GM06990 (cell line): ENCODE measurements around the gene PAWR.
"Not testable (repeated sequence)": the region's sequence is repeated elsewhere in the genome, so short reads cannot be mapped to it uniquely, and the experiment has no call there.

Experiments
- DNase-seq: peaks from one replicate; pipeline ENCODE4 v3.0.0-alpha.2; 2011; ENCODE audit not compliant: insufficient read length; ENCODE audit errors: extremely low read depth
- H3K27me3 ChIP-seq: replicated peaks from 2 replicates; pipeline ENCODE4 v1.6.0; 2011; ENCODE audit warnings: low read length; ENCODE audit not compliant: control insufficient read depth, insufficient read depth
- H3K36me3 ChIP-seq: 2 replicates; pipeline ENCODE4 v1.5.1; 2011; ENCODE audit warnings: low read length; ENCODE audit not compliant: control insufficient read depth, insufficient read depth
- H3K4me3 ChIP-seq: replicated peaks from 2 replicates; pipeline ENCODE4 v1.5.1; 2011; ENCODE audit warnings: low read depth, mild to moderate bottlenecking, control low read depth, low read length
- CTCF ChIP-seq: IDR thresholded peaks from 2 replicates; pipeline ENCODE4 v1.5.1; 2011; ENCODE audit warnings: low read length, control low read depth, mild to moderate bottlenecking, inconsistent platforms; ENCODE audit not compliant: insufficient read depth, poor library complexity, severe bottlenecking

PAWR gene

GRCh38 chr12:79548610-79548924, 142.2 kb downstream of the PAWR start:
- no peaks in the 10 kb centered on the region; the same call in 1 of the 2 replicates for H3K36me3 ChIP-seq
- no peak overlapping the region for H3K4me3 ChIP-seq
- DNase-seq = no peak
- H3K27me3 ChIP-seq = no peaks in the 10 kb centered on the region
- no peak for TF ChIP-seq CTCF

GRCh38 chr12:79547735-79548609, 142.8 kb downstream of the PAWR start:
- Histone ChIP-seq H3K4me3 (no peak overlapping the region), H3K27me3 (no peaks in the 10 kb centered on the region), H3K36me3 (no peaks in the 10 kb centered on the region; the same call in 1 of the 2 replicates)
- no peak for DNase-seq
- peak; percentile 78 for TF ChIP-seq CTCF

GRCh38 chr12:79547044-79547734, 143.6 kb downstream of the PAWR start:
- Histone ChIP-seq H3K36me3 (no peaks in the 10 kb centered on the region), H3K27me3 (no peaks in the 10 kb centered on the region), H3K4me3 (no peak overlapping the region)
- no peak for TF ChIP-seq CTCF
- DNase-seq = no peak

GRCh38 chr12:79546466-79547043, 144.2 kb downstream of the PAWR start:
- H3K4me3 ChIP-seq = no peak overlapping the region

GRCh38 chr12:79544439-79544838, 146.3 kb downstream of the PAWR start:
- not testable (repeated sequence) for H3K27me3 ChIP-seq, H3K36me3 ChIP-seq, H3K4me3 ChIP-seq, DNase-seq

More at GRCh38 chr12:79546466-79547043, 144.2 kb downstream of the PAWR start:
- DNase-seq = no peak
- no peak for TF ChIP-seq CTCF
- Histone ChIP-seq H3K36me3 (no peaks in the 10 kb centered on the region), H3K27me3 (no peaks in the 10 kb centered on the region)

- Histone ChIP-seq H3K4me3 (no peak overlapping the region), H3K36me3 (no peaks in the 10 kb centered on the region), H3K27me3 (no peaks in the 10 kb centered on the region)
- TF ChIP-seq CTCF = no peak
- no peak for DNase-seq
Observed at GRCh38 chr12:79537675-79538074, 153.1 kb downstream of the PAWR start.
